Smooth muscle cell (in vitro differentiated cells): Measurements from ENCODE around the gene PLCD3. TPM values are rescaled to one million over a fixed set of nuclear protein-coding genes. Genes with fewer than 3 reads are reported as not detected.

ENCODE experiments used
- DNase-seq: peaks from one replicate; lab custom pipeline; 2025; ENCODE audit not compliant: unreplicated experiment; lab: John Stamatoyannopoulos, UW
- H2AFZ ChIP-seq: fragments of 200-600 bp; sonication (generic); 2 replicates; pipeline ENCODE4 v1.6.0; 2016; ENCODE audit warnings: antibody characterized with exemption, low read depth, mild to moderate bottlenecking
- H3F3A ChIP-seq: fragments of 200-600 bp; sonication (generic); 2 replicates; pipeline ENCODE4 v1.6.0; 2017; ENCODE audit warnings: antibody characterized with exemption, low read depth
- H3K27ac ChIP-seq: fragments of 200-600 bp; sonication (generic); 2 replicates; pipeline ENCODE4 v1.5.1; 2016; ENCODE audit warnings: low read depth, mild to moderate bottlenecking
- H3K27me3 ChIP-seq: fragments of 200-600 bp; sonication (generic); 2 replicates; pipeline ENCODE4 v1.6.1; 2016; ENCODE audit warnings: low read depth, mild to moderate bottlenecking
- H3K36me3 ChIP-seq: fragments of 200-600 bp; sonication (generic); 2 replicates; pipeline ENCODE4 v1.5.1; 2016; ENCODE audit warnings: low read depth
- H3K4me1 ChIP-seq: fragments of 200-600 bp; sonication (generic); 2 replicates; pipeline ENCODE4 v1.5.1; 2016; ENCODE audit warnings: low read depth
- H3K4me2 ChIP-seq: fragments of 200-600 bp; sonication (generic); 2 replicates; pipeline ENCODE4 v1.6.0; 2016; ENCODE audit warnings: mild to moderate bottlenecking
- H3K4me3 ChIP-seq: fragments of 200-600 bp; sonication (generic); 2 replicates; pipeline ENCODE4 v1.5.1; 2016; ENCODE audit warnings: mild to moderate bottlenecking
- H3K79me2 ChIP-seq: fragments of 200-600 bp; sonication (generic); 2 replicates; pipeline ENCODE4 v1.6.0; 2016; ENCODE audit warnings: low read depth, mild to moderate bottlenecking
- H3K9ac ChIP-seq: fragments of 200-600 bp; sonication (generic); 2 replicates; pipeline ENCODE4 v1.6.0; 2016; ENCODE audit warnings: low read depth
- H3K9me3 ChIP-seq: fragments of 200-600 bp; sonication (generic); replicated peaks from 2 replicates; pipeline ENCODE4 v1.5.1; 2016; ENCODE audit warnings: low read depth
- H4K20me1 ChIP-seq: fragments of 200-600 bp; sonication (generic); 2 replicates; pipeline ENCODE4 v1.6.0; 2016; ENCODE audit warnings: low read depth
- CTCF ChIP-seq: fragments of 200-600 bp; sonication (generic); IDR thresholded peaks from 2 replicates; pipeline ENCODE4 v1.5.1; 2017; ENCODE audit warnings: borderline replicate concordance, mild to moderate bottlenecking, antibody characterized with exemption; ENCODE audit not compliant: insufficient read depth, poor library complexity, severe bottlenecking
- WGBS: methylation state at CpG from one replicate; pipeline ENCODE4 v1.1.7; 2016; ENCODE audit warnings: low lambda C conversion rate; 5-methylcytosine and 5-hydroxymethylcytosine counted together
- polyA plus RNA-seq: library from polyadenylated mRNA; unstranded; fragments of >200 nt; fragmentation: Nextera tagmentation; extraction: Ambion mirVana; gene quantifications from 2 replicates; pipeline ENCODE4 v1.2.1, GENCODE V29; 2016
- total RNA-seq: library from RNA; depleted of rRNA; stranded (reverse); fragments of >200 nt; gene quantifications from 2 replicates; pipeline ENCODE4 v1.2.3, GENCODE V29; 2014

The PLCD3 gene
- total and polyA plus RNA-seq, 2 experiments from 2014 or later, result 24.0 to 33.4 TPM

DNA sequence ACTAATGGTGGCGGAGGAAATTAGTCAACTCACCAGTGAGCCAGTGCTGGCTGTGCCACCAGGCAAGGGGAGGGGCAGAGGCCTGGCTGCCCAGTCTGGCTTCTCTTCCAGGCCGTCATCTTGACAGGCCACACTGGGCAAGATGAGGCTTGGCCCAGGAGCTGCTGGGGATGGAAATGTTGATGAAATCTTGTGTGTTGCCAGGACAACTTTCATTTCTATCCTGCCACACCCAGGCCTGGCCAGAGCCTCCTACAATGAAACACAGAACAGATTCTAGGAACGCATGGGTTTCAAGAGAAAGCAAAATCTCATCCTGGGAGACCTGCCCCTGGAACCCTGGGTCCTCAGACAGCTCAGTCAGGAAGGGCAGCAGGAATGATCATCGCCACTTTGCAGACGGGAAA is 38.6 kb upstream of the PLCD3 start:
- Histone ChIP-seq H3K9ac (peak overlapping the region; percentile 65), H3K9me3 (no peaks in the 10 kb centered on the region), H2AFZ (peak overlapping the region; percentile 69), H3K4me1 (peaks cover 24% of the 10 kb centered on the region), H3K36me3 (no peaks in the 10 kb centered on the region), H3K4me2 (peak overlapping the region; percentile 69), H3K4me3 (no peak overlapping the region), H4K20me1 (no peaks in the 10 kb centered on the region), H3F3A (peaks cover 5% of the 10 kb centered on the region), H3K79me2 (no peaks in the 10 kb centered on the region), H3K27me3 (no peaks in the 10 kb centered on the region), H3K27ac (peak overlapping the region; percentile 79)
- peak; percentile 25 for DNase-seq
- 25% methylated on average over 5 of the region's 5 CpGs for WGBS
- no peak for TF ChIP-seq CTCF

GRCh38 chr17:45170280-45170930 is 38.1 kb upstream of the PLCD3 start:
- Histone ChIP-seq H3K9ac (no peak overlapping the region), H3K9me3 (no peaks in the 10 kb centered on the region), H3K4me2 (peak overlapping the region; percentile 69), H2AFZ (peak overlapping the region; percentile 69), H3K27ac (peak overlapping the region; percentile 79), H4K20me1 (no peaks in the 10 kb centered on the region), H3K4me1 (peaks cover 24% of the 10 kb centered on the region), H3F3A (peaks cover 5% of the 10 kb centered on the region), H3K27me3 (no peaks in the 10 kb centered on the region), H3K36me3 (no peaks in the 10 kb centered on the region), H3K4me3 (no peak overlapping the region), H3K79me2 (no peaks in the 10 kb centered on the region)
- DNase-seq, result no peak
- no peak for TF ChIP-seq CTCF
- 70% methylated on average over 11 of the region's 12 CpGs for WGBS

- Histone ChIP-seq H4K20me1 (no peaks in the 10 kb centered on the region), H3K4me2 (no peak overlapping the region), H3K9ac (no peak overlapping the region), H3K27me3 (no peaks in the 10 kb centered on the region), H3F3A (peaks cover 5% of the 10 kb centered on the region), H2AFZ (no peak overlapping the region), H3K4me3 (no peak overlapping the region), H3K36me3 (no peaks in the 10 kb centered on the region), H3K4me1 (peaks cover 24% of the 10 kb centered on the region), H3K27ac (no peak overlapping the region), H3K9me3 (no peaks in the 10 kb centered on the region), H3K79me2 (no peaks in the 10 kb centered on the region)
- no peak for TF ChIP-seq CTCF
- no peak for DNase-seq
- 95% methylated on average over 43 of the region's 43 CpGs for WGBS
Measured at GRCh38 chr17:45168991-45169752, 36.9 kb upstream of the PLCD3 start.
